ENCODE results near the gene ITIH2. TPM values are rescaled to one million over a fixed set of nuclear protein-coding genes. Genes with fewer than 3 reads are reported as not detected.

The ITIH2 gene
- total RNA-seq, 1 donor from 2014 or later: not detected

GRCh38 chr10:7750222-7750621 is 47.1 kb downstream of the ITIH2 start:
- H3K36me3 Mint-ChIP-seq: peaks cover 33% of the 10 kb centered on the region
- H3K27ac Mint-ChIP-seq: no peak overlapping the region
- no peaks in the 10 kb centered on the region for H3K4me1 Mint-ChIP-seq
- peaks cover 3% of the 10 kb centered on the region for H3K9me3 Mint-ChIP-seq
- no peaks in the 10 kb centered on the region for H3K27me3 Mint-ChIP-seq (ENCODE audit: low read depth)
- no peak for DNase-seq (ENCODE audit: low spot score in 2 of 2, unreplicated experiment in 2 of 2)
- H3K4me3 Mint-ChIP-seq: no peak overlapping the region
- no peak for TF ChIP-seq CTCF (IDR thresholded peaks at IDR 0.05; ENCODE audit: unreplicated experiment)

- TF ChIP-seq CTCF (IDR thresholded peaks at IDR 0.05; ENCODE audit: unreplicated experiment): no peak
- Mint-ChIP-seq H3K27me3 (ENCODE audit: low read depth) (no peaks in the 10 kb centered on the region), H3K36me3 (peaks cover 50% of the 10 kb centered on the region), H3K4me3 (no peak overlapping the region), H3K9me3 (peaks cover 8% of the 10 kb centered on the region), H3K27ac (no peak overlapping the region), H3K4me1 (no peaks in the 10 kb centered on the region)
- no peak for DNase-seq (ENCODE audit: low spot score in 2 of 2, unreplicated experiment in 2 of 2)
These were observed 49.1 kb downstream of the ITIH2 start for GRCh38 chr10:7752251-7752650.

- Mint-ChIP-seq H3K4me3 (no peak overlapping the region), H3K4me1 (no peaks in the 10 kb centered on the region), H3K27ac (no peak overlapping the region), H3K27me3 (ENCODE audit: low read depth) (no peaks in the 10 kb centered on the region), H3K9me3 (peaks cover 11% of the 10 kb centered on the region), H3K36me3 (peaks cover 59% of the 10 kb centered on the region)
- TF ChIP-seq CTCF (IDR thresholded peaks at IDR 0.05; ENCODE audit: unreplicated experiment): no peak
- no peak for DNase-seq (ENCODE audit: low spot score in 2 of 2, unreplicated experiment in 2 of 2)
These were observed 52.0 kb downstream of the ITIH2 start for GRCh38 chr10:7755103-7755502.

- H3K4me3 Mint-ChIP-seq: no peak overlapping the region
- no peak overlapping the region for H3K27ac Mint-ChIP-seq
- H3K9me3 Mint-ChIP-seq: peaks cover 11% of the 10 kb centered on the region
- H3K27me3 Mint-ChIP-seq (ENCODE audit: low read depth): no peaks in the 10 kb centered on the region
- H3K36me3 Mint-ChIP-seq: peaks cover 64% of the 10 kb centered on the region
- no peak for DNase-seq (ENCODE audit: low spot score in 2 of 2, unreplicated experiment in 2 of 2)
- no peak for TF ChIP-seq CTCF (IDR thresholded peaks at IDR 0.05; ENCODE audit: unreplicated experiment)
- no peaks in the 10 kb centered on the region for H3K4me1 Mint-ChIP-seq
These were observed 53.4 kb downstream of the ITIH2 start for GRCh38 chr10:7756360-7756992.

GRCh38 chr10:7763929-7764328 is 60.8 kb downstream of the ITIH2 start:
- peaks cover 39% of the 10 kb centered on the region for H3K36me3 Mint-ChIP-seq
- TF ChIP-seq CTCF (IDR thresholded peaks at IDR 0.05; ENCODE audit: unreplicated experiment): no peak
- no peak overlapping the region for H3K4me3 Mint-ChIP-seq
- no peak for DNase-seq (ENCODE audit: low spot score in 2 of 2, unreplicated experiment in 2 of 2)
- peaks cover 16% of the 10 kb centered on the region for H3K4me1 Mint-ChIP-seq
- no peaks in the 10 kb centered on the region for H3K27me3 Mint-ChIP-seq (ENCODE audit: low read depth)
- H3K9me3 Mint-ChIP-seq: no peaks in the 10 kb centered on the region
- H3K27ac Mint-ChIP-seq: peak overlapping the region; percentile 40

GRCh38 chr10:7766241-7766640 is 63.1 kb downstream of the ITIH2 start:
- no peak for TF ChIP-seq CTCF (IDR thresholded peaks at IDR 0.05; ENCODE audit: unreplicated experiment)
- H3K36me3 Mint-ChIP-seq: peaks cover 41% of the 10 kb centered on the region
- H3K9me3 Mint-ChIP-seq: no peaks in the 10 kb centered on the region
- peaks cover 24% of the 10 kb centered on the region for H3K4me1 Mint-ChIP-seq
- no peak overlapping the region for H3K4me3 Mint-ChIP-seq
- no peaks in the 10 kb centered on the region for H3K27me3 Mint-ChIP-seq (ENCODE audit: low read depth)
- DNase-seq (ENCODE audit: low spot score in 2 of 2, unreplicated experiment in 2 of 2): no peak
- no peak overlapping the region for H3K27ac Mint-ChIP-seq

All from mesothelial cell of epicardium (in vitro differentiated cells).